Neural cell (in vitro differentiated cells): Measurements from ENCODE around the gene NKAIN2.

Experiments used
- CTCF ChIP-seq: fragments of 450-650 bp; IDR thresholded peaks from 2 replicates; pipeline ENCODE4 v1.5.1; 2014; ENCODE audit warnings: antibody characterized with exemption, mild to moderate bottlenecking, moderate library complexity; ENCODE audit not compliant: poor library complexity, severe bottlenecking
- EP300 ChIP-seq: fragments of 450-650 bp; conservative IDR thresholded peaks from 2 replicates; pipeline ENCODE4 v1.6.1; 2014; ENCODE audit warnings: antibody characterized with exemption, mild to moderate bottlenecking, moderate library complexity; ENCODE audit not compliant: poor library complexity, severe bottlenecking
- EZH2 ChIP-seq: fragments of 200-600, 300-800 bp; shearing (Covaris generic), sonication (generic); IDR thresholded peaks from 2 replicates; pipeline ENCODE4 v1.6.1; 2014; ENCODE audit warnings: antibody characterized with exemption, low read length, borderline replicate concordance, mild to moderate bottlenecking; ENCODE audit not compliant: insufficient read depth, poor library complexity, severe bottlenecking
- MXI1 ChIP-seq: fragments of 450-650 bp; conservative IDR thresholded peaks from 2 replicates; pipeline ENCODE4 v1.6.1; 2014; ENCODE audit warnings: antibody characterized with exemption, mild to moderate bottlenecking; ENCODE audit not compliant: poor library complexity, severe bottlenecking
- POLR2AphosphoS5 ChIP-seq: IDR thresholded peaks from 2 replicates; pipeline ENCODE4 v1.6.1; 2012
- RAD21 ChIP-seq: fragments of 450-650 bp; conservative IDR thresholded peaks from 2 replicates; pipeline ENCODE4 v1.6.1; 2014; ENCODE audit warnings: antibody characterized with exemption, mild to moderate bottlenecking, moderate library complexity
- REST ChIP-seq: IDR thresholded peaks from 2 replicates; pipeline ENCODE4 v1.6.1; 2012; ENCODE audit warnings: borderline replicate concordance
- SMC3 ChIP-seq: fragments of 450-650 bp; conservative IDR thresholded peaks from 2 replicates; pipeline ENCODE4 v1.6.1; 2014; ENCODE audit warnings: antibody characterized with exemption, mild to moderate bottlenecking, moderate library complexity; ENCODE audit not compliant: poor library complexity
- TAF1 ChIP-seq: IDR thresholded peaks from 2 replicates; pipeline ENCODE4 v1.6.1; 2012; ENCODE audit warnings: low read depth

GRCh38 chr6:124055395-124055794, 251.7 kb downstream of the NKAIN2 start:
- TF ChIP-seq EP300 (no peak), CTCF (no peak), POLR2AphosphoS5 (no peak), TAF1 (no peak), MXI1 (no peak), SMC3 (no peak), RAD21 (no peak), EZH2 (no peak), REST (no peak)
